H9 (cell line): ENCODE results near the gene COL4A6. TPM values are rescaled to one million over a fixed set of nuclear protein-coding genes. Genes with fewer than 3 reads are reported as not detected.
"Not testable (repeated sequence)": the region's sequence is repeated elsewhere in the genome, so short reads cannot be mapped to it uniquely, and the experiment has no call there.

Experiments
- DNase-seq: peaks from one replicate; pipeline ENCODE4 v3.0.0-alpha.2; 2017
- H2AFZ ChIP-seq: one replicate; pipeline ENCODE4 v1.6.1; 2013; ENCODE audit warnings: mild to moderate bottlenecking, low read length, control low read depth, moderate library complexity
- H2AK5ac ChIP-seq: 2 replicates; pipeline ENCODE4 v1.6.1; 2013; ENCODE audit warnings: low read length, control low read depth, mixed read lengths; ENCODE audit not compliant: insufficient read length
- H2BK120ac ChIP-seq: one replicate; pipeline ENCODE4 v1.6.1; 2013; ENCODE audit warnings: low read depth, mild to moderate bottlenecking, low read length, control low read depth, inconsistent platforms; ENCODE audit not compliant: poor library complexity, severe bottlenecking
- H2BK12ac ChIP-seq: 2 replicates; pipeline ENCODE4 v1.6.1; 2013; ENCODE audit warnings: low read length, control low read depth, mixed read lengths, low read depth; ENCODE audit not compliant: insufficient read length
- H2BK15ac ChIP-seq: 2 replicates; pipeline ENCODE4 v1.6.1; 2013; ENCODE audit warnings: low read depth, low read length, control low read depth
- H2BK20ac ChIP-seq: one replicate; pipeline ENCODE4 v1.6.1; 2013; ENCODE audit warnings: low read depth, mild to moderate bottlenecking, low read length, control low read depth, inconsistent platforms; ENCODE audit not compliant: poor library complexity, severe bottlenecking
- H2BK5ac ChIP-seq: 2 replicates; pipeline ENCODE4 v1.6.1; 2013; ENCODE audit warnings: low read length, control low read depth, mixed read lengths; ENCODE audit not compliant: insufficient read length
- H3K14ac ChIP-seq: 2 replicates; pipeline ENCODE4 v1.6.1; 2013; ENCODE audit warnings: low read length, control low read depth; ENCODE audit not compliant: insufficient read depth
- H3K18ac ChIP-seq: 2 replicates; pipeline ENCODE4 v1.6.1; 2013; ENCODE audit warnings: low read depth, mild to moderate bottlenecking, mixed read lengths, low read length, control low read depth; ENCODE audit not compliant: insufficient read length
- H3K23ac ChIP-seq: 2 replicates; pipeline ENCODE4 v1.6.1; 2013; ENCODE audit warnings: low read length, control low read depth, mixed read lengths, low read depth; ENCODE audit not compliant: insufficient read length
- H3K23me2 ChIP-seq: 2 replicates; pipeline ENCODE4 v1.6.1; 2013; ENCODE audit warnings: low read depth, mild to moderate bottlenecking, mixed read lengths, low read length, control low read depth; ENCODE audit not compliant: insufficient read length, poor library complexity, severe bottlenecking
- H3K27ac ChIP-seq: 2 replicates; pipeline ENCODE4 v1.5.1; 2013; ENCODE audit warnings: low read length, control low read depth, mixed read lengths, low read depth; ENCODE audit not compliant: insufficient read length
- H3K27me3 ChIP-seq: 2 replicates; pipeline ENCODE4 v1.6.1; 2013; ENCODE audit warnings: low read length, control low read depth, inconsistent platforms; ENCODE audit not compliant: insufficient read depth
- H3K4ac ChIP-seq: 2 replicates; pipeline ENCODE4 v1.6.1; 2013; ENCODE audit warnings: low read depth, mild to moderate bottlenecking, control low read depth, inconsistent platforms, low read length, moderate library complexity
- H3K4me1 ChIP-seq: 2 replicates; pipeline ENCODE4 v1.6.1; 2013; ENCODE audit warnings: low read length, control low read depth, inconsistent platforms; ENCODE audit not compliant: insufficient read depth
- H3K4me2 ChIP-seq: 2 replicates; pipeline ENCODE4 v1.6.1; 2013; ENCODE audit warnings: low read length, control low read depth, mixed read lengths; ENCODE audit not compliant: insufficient read length, insufficient read depth
- H3K56ac ChIP-seq: 2 replicates; pipeline ENCODE4 v1.6.1; 2013; ENCODE audit warnings: low read depth, mild to moderate bottlenecking, mixed read lengths, low read length, control low read depth; ENCODE audit not compliant: insufficient read length
- H3K79me1 ChIP-seq: 2 replicates; pipeline ENCODE4 v1.6.1; 2013; ENCODE audit warnings: low read depth, mild to moderate bottlenecking, moderate library complexity, low read length, control low read depth, inconsistent platforms; ENCODE audit not compliant: insufficient read depth, poor library complexity, severe bottlenecking
- H3K79me2 ChIP-seq: 2 replicates; pipeline ENCODE4 v1.6.1; 2013; ENCODE audit warnings: low read length, control low read depth, inconsistent platforms; ENCODE audit not compliant: insufficient read depth
- H3K9ac ChIP-seq: 2 replicates; pipeline ENCODE4 v1.6.1; 2013; ENCODE audit warnings: low read length, control low read depth, mixed read lengths; ENCODE audit not compliant: insufficient read length; ENCODE audit errors: extremely low read depth
- H3K9me3 ChIP-seq: one replicate; pipeline ENCODE4 v1.6.1; 2013; ENCODE audit warnings: low read depth, low read length, inconsistent platforms; ENCODE audit not compliant: control insufficient read depth
- H3T11ph ChIP-seq: one replicate; pipeline ENCODE4 v1.6.1; 2013; ENCODE audit warnings: mild to moderate bottlenecking, low read length, control low read depth, inconsistent platforms
- H4K20me1 ChIP-seq: one replicate; pipeline ENCODE4 v1.6.1; 2013; ENCODE audit not compliant: control insufficient read depth, insufficient read length, insufficient read depth
- H4K5ac ChIP-seq: 2 replicates; pipeline ENCODE4 v1.6.1; 2013; ENCODE audit warnings: low read depth, mild to moderate bottlenecking, mixed read lengths, low read length, control low read depth; ENCODE audit not compliant: insufficient read length
- H4K8ac ChIP-seq: replicated peaks from 2 replicates; pipeline ENCODE4 v1.6.1; 2013; ENCODE audit warnings: low read length, control low read depth, mixed read lengths, low read depth; ENCODE audit not compliant: insufficient read length
- H4K91ac ChIP-seq: 2 replicates; pipeline ENCODE4 v1.6.1; 2013; ENCODE audit warnings: low read depth, mild to moderate bottlenecking, moderate library complexity, mixed read lengths, low read length, control low read depth; ENCODE audit not compliant: insufficient read length
- H3K27ac Mint-ChIP-seq, 3 experiments: 2 replicates in 2 of 3; 3 replicates in 1 of 3; pipeline ENCODE4 v1.8.0; 2020 to 2021; ENCODE audit warnings: mixed read lengths in 3 of 3, mild to moderate bottlenecking in 1 of 3, moderate library complexity in 1 of 3
- H3K27me3 Mint-ChIP-seq: 2 replicates; pipeline ENCODE4 v1.8.0; 2021; ENCODE audit warnings: low read depth, mild to moderate bottlenecking, moderate library complexity, mixed read lengths
- H3K36me3 Mint-ChIP-seq, 3 experiments: 2 replicates in 2 of 3; 3 replicates in 1 of 3; pipeline ENCODE4 v1.8.0; 2020 to 2021; ENCODE audit warnings: low read depth in 3 of 3, mixed read lengths in 3 of 3; ENCODE audit not compliant: insufficient read depth in 1 of 3
- H3K4me1 Mint-ChIP-seq, 2 experiments: 2 replicates each; pipeline ENCODE4 v1.8.0; 2020; ENCODE audit warnings: mixed read lengths in 2 of 2
- H3K4me3 Mint-ChIP-seq, 2 experiments: 2 replicates in 1 of 2; 3 replicates in 1 of 2; pipeline ENCODE4 v1.8.0; 2020 to 2021; ENCODE audit warnings: mild to moderate bottlenecking in 2 of 2, mixed read lengths in 2 of 2, moderate library complexity in 1 of 2
- H3K9me3 Mint-ChIP-seq, 2 experiments: 2 replicates in 1 of 2; 3 replicates in 1 of 2; pipeline ENCODE4 v1.8.0; 2020; ENCODE audit warnings: mild to moderate bottlenecking in 2 of 2, mixed read lengths in 2 of 2, moderate library complexity in 1 of 2
- CTCF ChIP-seq: fragments of 200-600 bp; sonication (generic); conservative IDR thresholded peaks from 3 replicates; pipeline ENCODE4 v1.8.0; 2021; ENCODE audit warnings: antibody characterized with exemption, mild to moderate bottlenecking
- WGBS: extraction: QIAGEN DNeasy Blood & Tissue Kit; methylation state at CpG from one replicate; pipeline ENCODE4 v1.1.7; 2013; ENCODE audit warnings: missing lambda C conversion rate, low lambda C conversion rate, mixed read lengths; ENCODE audit not compliant: insufficient read length; ENCODE audit errors: extremely low coverage; 5-methylcytosine and 5-hydroxymethylcytosine counted together
- total RNA-seq: library from RNA; stranded (reverse); gene quantifications from 2 replicates; pipeline ENCODE4 v1.2.1, GENCODE V29; 2021

The COL4A6 gene
- total RNA-seq, 1 experiment from 2014 or later, result 16.7 TPM

DNA sequence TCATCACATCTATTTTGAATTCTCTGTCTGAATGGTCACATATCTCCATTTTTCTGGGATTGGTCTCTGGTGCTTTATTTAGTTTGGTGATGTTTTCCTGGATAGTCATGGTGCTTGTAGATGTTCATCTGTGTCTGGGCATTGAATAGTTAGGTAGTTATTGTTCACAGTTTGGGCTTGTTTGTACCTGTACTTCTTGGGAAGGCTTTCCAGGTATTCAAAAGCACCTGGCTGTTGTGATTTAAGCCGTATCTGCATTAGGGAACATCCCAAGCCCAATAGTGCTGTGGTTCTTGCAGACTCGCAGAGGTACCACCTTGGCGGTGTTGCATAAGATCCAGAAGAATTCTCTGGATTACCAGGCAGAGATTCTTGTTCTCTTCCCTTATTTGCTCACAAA, 46.0 kb upstream of the COL4A6 start:
- H3K36me3 Mint-ChIP-seq, result peaks cover 29 to 37% (median 32%) of the 10 kb centered on the region in 3 experiments
- Histone ChIP-seq H3K23me2 (no peaks in the 10 kb centered on the region), H3T11ph (no peak overlapping the region), H2BK120ac (no peak overlapping the region), H3K18ac (no peak overlapping the region), H2AK5ac (no peak overlapping the region), H2BK15ac (no peak overlapping the region), H3K9ac (no peak overlapping the region), H4K20me1 (no peaks in the 10 kb centered on the region), H2BK12ac (no peak overlapping the region), H3K4ac (no peak overlapping the region), H3K27me3 (no peaks in the 10 kb centered on the region), H3K4me2 (no peak overlapping the region), H3K56ac (no peak overlapping the region), H3K27ac (no peak overlapping the region), H2AFZ (no peak overlapping the region), H2BK20ac (no peak overlapping the region), H4K8ac (no peak overlapping the region), H3K4me1 (no peaks in the 10 kb centered on the region), H2BK5ac (no peak overlapping the region), H3K79me1 (peaks cover 5% of the 10 kb centered on the region), H3K23ac (no peak overlapping the region), H3K14ac (no peak overlapping the region), H4K91ac (no peak overlapping the region), H3K79me2 (no peaks in the 10 kb centered on the region), H4K5ac (no peak overlapping the region), H3K9me3 (no peaks in the 10 kb centered on the region)
- H3K4me3 Mint-ChIP-seq, result no peak overlapping the region
- DNase-seq, result no peak
- H3K4me1 Mint-ChIP-seq, result peaks cover 4% of the 10 kb centered on the region in 2 experiments
- no CpG with 5 or more reads among the region's 3 CpGs for WGBS
- TF ChIP-seq CTCF, result no peak
- H3K27ac Mint-ChIP-seq, result no peak overlapping the region
- H3K27me3 Mint-ChIP-seq, result no peaks in the 10 kb centered on the region
- peaks cover 8 to 14% of the 10 kb centered on the region in 2 experiments for H3K9me3 Mint-ChIP-seq

DNA sequence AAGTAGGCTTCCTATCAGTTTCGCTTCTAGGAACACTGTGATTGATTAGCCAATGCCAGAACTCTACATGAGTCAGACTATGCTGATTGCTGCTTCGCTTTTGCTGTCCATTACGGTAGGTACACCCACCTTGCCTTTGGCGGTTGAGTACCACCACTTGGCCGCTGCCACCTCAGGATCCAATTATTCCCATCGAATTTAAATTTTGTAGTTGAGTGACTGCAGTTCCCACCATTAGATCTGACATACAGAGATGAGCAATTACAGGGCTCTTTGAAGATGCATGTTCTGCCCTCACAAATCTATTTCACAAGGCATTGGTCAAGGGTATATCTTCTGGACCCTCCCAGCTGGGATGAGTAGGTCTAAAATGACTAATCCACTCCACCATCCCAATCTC, 43.3 kb upstream of the COL4A6 start:
- not testable (repeated sequence) for H3T11ph ChIP-seq, H2BK20ac ChIP-seq, H3K27me3 Mint-ChIP-seq, H3K4me3 Mint-ChIP-seq, DNase-seq, H3K27ac Mint-ChIP-seq, H3K9me3 ChIP-seq, H3K18ac ChIP-seq, H3K79me2 ChIP-seq, H3K23me2 ChIP-seq, H3K56ac ChIP-seq, H3K27ac ChIP-seq, H3K4ac ChIP-seq, H2AK5ac ChIP-seq, H4K20me1 ChIP-seq, H3K79me1 ChIP-seq, H3K14ac ChIP-seq, H4K5ac ChIP-seq, H3K23ac ChIP-seq, H4K91ac ChIP-seq, H2BK5ac ChIP-seq, H2BK15ac ChIP-seq, H2BK120ac ChIP-seq, H2AFZ ChIP-seq, H3K4me1 Mint-ChIP-seq, H3K4me2 ChIP-seq, H3K27me3 ChIP-seq, H3K9ac ChIP-seq, H4K8ac ChIP-seq, H3K4me1 ChIP-seq, H2BK12ac ChIP-seq
- Mint-ChIP-seq H3K36me3 (peaks cover 41 to 53% (median 48%) of the 10 kb centered on the region in 3 experiments), H3K9me3 (peaks cover 8 to 19% of the 10 kb centered on the region in 2 experiments)
- WGBS, result no CpG with 5 or more reads among the region's 6 CpGs
